Measurements from ENCODE around the gene ANXA2R. TPM values are rescaled to one million over a fixed set of nuclear protein-coding genes. Genes with fewer than 3 reads are reported as not detected.

The ANXA2R gene
- total and polyA plus RNA-seq, 9 of the 15 experiments (the other 6 are each of a cell fraction or from before 2014, with no cell fraction given): 2.1 to 4.8 (median 3.4) TPM

GRCh38 chr5:42992088-42992879, 47.8 kb downstream of the ANXA2R start (continued):
- TF ChIP-seq MEIS2 (IDR thresholded peaks at IDR 0.05; ENCODE audit: partially characterized antibody) (peak; percentile 29), ZNF717 (CRISPR knock-in tag; IDR thresholded peaks at IDR 0.05) (no peak), ZKSCAN8 (CRISPR knock-in tag; IDR thresholded peaks at IDR 0.05) (no peak), SRSF3 (IDR thresholded peaks at IDR 0.05; ENCODE audit: insufficient read depth, low read length) (no peak), TCF7 (IDR thresholded peaks at IDR 0.05; ENCODE audit: borderline replicate concordance) (no peak), ESRRA (IDR thresholded peaks at IDR 0.05; ENCODE audit: borderline replicate concordance, low read depth) (no peak), CBFA2T2 (conservative IDR thresholded peaks at IDR 0.05) (no peak), ZNF174 (CRISPR knock-in tag; IDR thresholded peaks at IDR 0.05) (no peak), ZNF436 (CRISPR knock-in tag; IDR thresholded peaks at IDR 0.05) (no peak), TEAD4 (IDR thresholded peaks at IDR 0.05; ENCODE audit: low read length) (0 out of 2 replicates have a peak, but pooled peaks have one; percentile 7), TEAD4 (CRISPR knock-in tag; IDR thresholded peaks at IDR 0.05; ENCODE audit: borderline replicate concordance) (no peak), ASH1L (IDR thresholded peaks at IDR 0.05; ENCODE audit: borderline replicate concordance, low read depth, partially characterized antibody) (no peak), CGGBP1 (CRISPR knock-in tag; IDR thresholded peaks at IDR 0.05) (no peak), FOXK2 (conservative IDR thresholded peaks at IDR 0.05 in 1 of 2, IDR thresholded peaks at IDR 0.05 in 1 of 2; ENCODE audit: low read depth in 2 of 2) (no peak), ZNF785 (CRISPR knock-in tag; IDR thresholded peaks at IDR 0.05) (no peak), SIX5 (IDR thresholded peaks at IDR 0.05; ENCODE audit: borderline replicate concordance in 1 of 2, insufficient read depth in 1 of 2, low read depth in 1 of 2, low read length in 2 of 2) (no peak), GABPB2 (CRISPR knock-in tag; conservative IDR thresholded peaks at IDR 0.05) (no peak)

Data from K562 (cell line).